T-cell (primary cell): Measurements from ENCODE around the gene PES1. TPM values are rescaled to one million over a fixed set of nuclear protein-coding genes. Genes with fewer than 3 reads are reported as not detected.

ENCODE experiments used
- total RNA-seq, 35 experiments: library from RNA in 6 of 35; stranded (reverse) in 6 of 35; fragments of 120-200 nt in 1 of 35; gene quantifications; one replicate each; pipeline versions ENCODE4 v1.2.1 to v1.2.4 and lab custom pipeline; 2013 to 2026

The PES1 gene
- total RNA-seq, 5 donors from 2014 or later (not counting 1 experiment from before 2014, with no cell fraction given): 36.0 to 66.2 (median 63.1) TPM

Other genes with a start within 250 kb of the PES1 start
- 100 to 1,000 TPM; 272 to 323 (median 292) TPM for gene SF3A1, start 235.0 kb downstream of the PES1 start, total RNA-seq
- gene CCDC157, start 234.9 kb downstream of the PES1 start, total RNA-seq: 10 to 100 TPM in 1 of 5 donors, 1 to 10 TPM in 4; 4.6 to 10.9 (median 5.1) TPM
- 1 to 10 TPM; 6.2 to 8.4 (median 6.3) TPM for gene RNF215, start 204.5 kb downstream of the PES1 start, total RNA-seq
- 10 to 100 TPM; 10.9 to 87.9 (median 15.8) TPM for gene SEC14L2, start 194.9 kb downstream of the PES1 start, total RNA-seq
- gene MTFP1, start 166.1 kb downstream of the PES1 start, total RNA-seq: 10 to 100 TPM; 22.7 to 59.2 (median 29.4) TPM
- gene SEC14L3, start 119.9 kb downstream of the PES1 start, total RNA-seq: not detected
- gene SEC14L4, start 86.2 kb downstream of the PES1 start, total RNA-seq: under 1 TPM in 1 of 5 donors, not detected in 4; 0.10 TPM
- gene SEC14L6, start 45.2 kb downstream of the PES1 start, total RNA-seq: under 1 TPM in 1 of 5 donors, not detected in 4; 0.13 TPM
- 1 to 10 TPM in 3 of 5 donors, not detected in 2; 1.1 to 1.5 (median 1.5) TPM for gene GAL3ST1, start 17.2 kb downstream of the PES1 start, total RNA-seq
- under 1 TPM; 0.26 to 0.65 (median 0.57) TPM for gene TCN2, start 15.3 kb upstream of the PES1 start, total RNA-seq
- 1 to 10 TPM; 2.9 to 4.8 (median 3.5) TPM for gene SLC35E4, start 43.9 kb upstream of the PES1 start, total RNA-seq
- gene DUSP18, start 76.0 kb upstream of the PES1 start, total RNA-seq: 10 to 100 TPM in 3 of 5 donors, 1 to 10 TPM in 2; 9.4 to 19.4 (median 18.8) TPM
- 1 to 10 TPM; 1.6 to 2.8 (median 2.1) TPM for gene OSBP2, start 103.0 kb upstream of the PES1 start, total RNA-seq